ENCODE data around the gene HIVEP3.

GRCh38 chr1:41507836-41508235 lies 410.9 kb downstream of the HIVEP3 start:
- no peak for TF ChIP-seq CTCF (conservative IDR thresholded peaks at IDR 0.05; ENCODE audit: low read depth, low read length)
- TF ChIP-seq EZH2 (IDR thresholded peaks at IDR 0.05; ENCODE audit: borderline replicate concordance, low read depth, low read length, poor library complexity, severe bottlenecking) = no peak
